K562 (cell line): Measurements from ENCODE around the gene PIK3R2. TPM values are rescaled to one million over a fixed set of nuclear protein-coding genes. Genes with fewer than 3 reads are reported as not detected.

ENCODE experiments used
- CBX3 ChIP-seq, 2 experiments: IDR thresholded peaks; 1 replicate in 1 of 2; 2 replicates in 1 of 2; pipeline ENCODE4 v1.6.1; 2012; ENCODE audit warnings: inconsistent platforms in 2 of 2, low read length in 2 of 2, borderline replicate concordance in 1 of 2, control low read depth in 1 of 2
- CBX5 ChIP-seq: IDR thresholded peaks from 2 replicates; pipeline ENCODE4 v1.6.1; 2014; ENCODE audit warnings: low read depth, borderline replicate concordance
- CREM ChIP-seq: IDR thresholded peaks from 2 replicates; pipeline ENCODE4 v1.6.1; 2014; ENCODE audit warnings: antibody characterized with exemption, low read depth
- ELF1 ChIP-seq: fragments of 200-800 bp; sonication (Bioruptor generic); IDR thresholded peaks from 2 replicates; pipeline ENCODE4 v1.6.1; 2016; ENCODE audit warnings: missing genetic modification characterization, missing compliant biosample characterization
- MYNN ChIP-seq, 2 experiments: sonication (generic); formaldehyde crosslinking in 1 of 2; IDR thresholded peaks; 2 replicates each; pipeline versions ENCODE4 v1.5.0 to v1.6.1; 2016 to 2020; ENCODE audit warnings: antibody characterized with exemption in 1 of 2, missing genetic modification reagents in 1 of 2
- RCOR1 ChIP-seq, 2 experiments: IDR thresholded peaks; 2 replicates each; pipeline ENCODE4 v1.6.1; 2012; ENCODE audit warnings: low read depth in 2 of 2, low read length in 2 of 2, borderline replicate concordance in 1 of 2, improper control_type of control experiment in 1 of 2
- REST ChIP-seq, 2 experiments: fragments of 450-650 bp; formaldehyde crosslinking in 1 of 2; IDR thresholded peaks; 2 replicates each; pipeline versions ENCODE4 v1.4.0 to v1.6.1; 2014 to 2020; ENCODE audit warnings: mild to moderate bottlenecking in 2 of 2, borderline replicate concordance in 1 of 2, low read depth in 1 of 2
- ZNF445 ChIP-seq: fragments of 250-450 bp; sonication (Bioruptor Pico); IDR thresholded peaks from 2 replicates; pipeline ENCODE4 v1.4.0; 2020; ENCODE audit warnings: low read depth, mild to moderate bottlenecking, moderate library complexity
- ZNF512 ChIP-seq: IDR thresholded peaks from 2 replicates; pipeline ENCODE4 v1.6.1; 2016; ENCODE audit warnings: missing genetic modification characterization, missing compliant biosample characterization
- ZNF592 ChIP-seq: fragments of 450-650 bp; IDR thresholded peaks from 2 replicates; pipeline ENCODE4 v1.6.1; 2017; ENCODE audit warnings: antibody characterized with exemption, mild to moderate bottlenecking
- polyA plus RNA-seq, 8 experiments: library from polyadenylated mRNA; depleted of rRNA in 4 of 8; stranded (reverse) in 5 of 8; unstranded in 3 of 8; fragments of >200 nt; fragmentation: Nextera tagmentation in 2 of 8; fragmentation: Illumina TruSeq in 1 of 8; extraction: Ambion mirVana in 2 of 8; extraction: Trizol in 1 of 8; gene quantifications; 2 replicates each; pipeline versions ENCODE4 v1.2.1 to v1.2.3, GENCODE V29; 2011 to 2014; ENCODE audit warnings: inconsistent platforms in 1 of 8, missing spikeins in 1 of 8
- total RNA-seq, 7 experiments: library from RNA; depleted of rRNA in 6 of 7; stranded (reverse); fragments of >200 nt in 6 of 7; fragmentation: Illumina TruSeq in 2 of 7; extraction: Trizol in 2 of 7; gene quantifications; 2 replicates each; pipeline versions ENCODE4 v1.2.1 to v1.2.3, GENCODE V29; 2011 to 2021; ENCODE audit warnings: low replicate concordance in 1 of 7
- TF ChIP-seq, protein P1 (sequence below): sonication (generic); formaldehyde crosslinking; IDR thresholded peaks from 2 replicates; pipeline ENCODE4 v1.8.0; 2023; ENCODE audit warnings: mild to moderate bottlenecking, missing genetic modification reagents

PIK3R2 gene
- total and polyA plus RNA-seq, 9 of the 15 experiments (the other 6 are each of a cell fraction or from before 2014, with no cell fraction given): 0.39 to 37.9 (median 5.3) TPM

GRCh38 chr19:18112989-18113478 is 39.9 kb upstream of the PIK3R2 start (continued):
- TF ChIP-seq REST (IDR thresholded peaks at IDR 0.05; ENCODE audit: borderline replicate concordance) (peak; percentile 99), REST (CRISPR knock-in tag; IDR thresholded peaks at IDR 0.05; ENCODE audit: low read depth) (no peak), CBX3 (IDR thresholded peaks at IDR 0.05; ENCODE audit: borderline replicate concordance in 1 of 2, low read length in 2 of 2) (peak in 1 of 2 experiments; percentile 23; a peak in 1 of 3 replicates), ZNF512 (tag) (no peak), CREM (0 out of 2 replicates have a peak, but pooled peaks have one; percentile 9), CBX5 (no peak), ELF1 (tag) (0 out of 2 replicates have a peak, but pooled peaks have one; percentile 19), RCOR1 (IDR thresholded peaks at IDR 0.05; ENCODE audit: borderline replicate concordance in 1 of 2, low read depth in 2 of 2, low read length in 2 of 2) (peak in 1 of 2 experiments; percentile 60; a peak in 1 of 4 replicates), ZNF592 (no peak), MYNN (IDR thresholded peaks at IDR 0.05) (no peak), MYNN (CRISPR knock-in tag; IDR thresholded peaks at IDR 0.05) (no peak), ZNF445 (CRISPR knock-in tag) (no peak)
- TF ChIP-seq, protein P1, sequence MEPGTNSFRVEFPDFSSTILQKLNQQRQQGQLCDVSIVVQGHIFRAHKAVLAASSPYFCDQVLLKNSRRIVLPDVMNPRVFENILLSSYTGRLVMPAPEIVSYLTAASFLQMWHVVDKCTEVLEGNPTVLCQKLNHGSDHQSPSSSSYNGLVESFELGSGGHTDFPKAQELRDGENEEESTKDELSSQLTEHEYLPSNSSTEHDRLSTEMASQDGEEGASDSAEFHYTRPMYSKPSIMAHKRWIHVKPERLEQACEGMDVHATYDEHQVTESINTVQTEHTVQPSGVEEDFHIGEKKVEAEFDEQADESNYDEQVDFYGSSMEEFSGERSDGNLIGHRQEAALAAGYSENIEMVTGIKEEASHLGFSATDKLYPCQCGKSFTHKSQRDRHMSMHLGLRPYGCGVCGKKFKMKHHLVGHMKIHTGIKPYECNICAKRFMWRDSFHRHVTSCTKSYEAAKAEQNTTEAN (CRISPR knock-in tag): no peak
